A549 treated with RU486 at 1 μM for 4 hours (cell line): ENCODE results near the gene CEACAM18. TPM values are rescaled to one million over a fixed set of nuclear protein-coding genes. Genes with fewer than 3 reads are reported as not detected.

Experiments used
- total RNA-seq: library from RNA; stranded (reverse); fragments of 200-300 nt; extraction: Qiagen RNA extraction; gene quantifications from 5 replicates; pipeline ENCODE4 v1.2.3, GENCODE V29; 2022; ENCODE audit warnings: low read depth

The CEACAM18 gene
- total RNA-seq: not detected in 5 replicates

GRCh38 chr19:51478381-51479234 lies at the start of gene CEACAM18:
Gene CEACAM18, plus strand, starts transcription at chr19:51478539.

GRCh38 chr19:51458051-51458645 lies 20.2 kb upstream of the CEACAM18 start, which contains the start of gene SIGLEC8:
Gene SIGLEC8, minus strand, starts transcription at chr19:51458454. Its CDS starts 67 bp downstream, at chr19:51458387.

GRCh38 chr19:51501594-51502263 lies 23.4 kb downstream of the CEACAM18 start, which contains the start of gene SIGLEC12:
Gene SIGLEC12, minus strand, starts transcription at chr19:51501800. Its CDS starts 67 bp downstream, at chr19:51501733.

GRCh38 chr19:51531349-51532315 lies 53.3 kb downstream of the CEACAM18 start, which contains the start of gene SIGLEC6:
Gene SIGLEC6, minus strand, starts transcription at chr19:51531670. Its CDS starts 22 bp downstream, at chr19:51531648.

Other genes with a start within 250 kb of the CEACAM18 start
- not detected in 5 replicates for gene SIGLECL1, start 227.5 kb upstream of the CEACAM18 start, total RNA-seq
- 0.07 to 0.09 TPM in 2 of 5 replicates, not detected in the others for gene IGLON5, start 166.9 kb upstream of the CEACAM18 start, total RNA-seq
- 6.8 to 11.3 TPM (median 10.1 TPM) in 5 replicates for gene VSIG10L, start 136.4 kb upstream of the CEACAM18 start, total RNA-seq
- gene ETFB, start 112.2 kb upstream of the CEACAM18 start, total RNA-seq: 222 to 251 TPM (median 225 TPM) in 5 replicates
- gene CLDND2, start 109.5 kb upstream of the CEACAM18 start, total RNA-seq: 6.2 to 14.6 TPM (median 10.2 TPM) in 5 replicates
- not detected in 5 replicates for gene NKG7, start 105.9 kb upstream of the CEACAM18 start, total RNA-seq
- not detected in 5 replicates for gene LIM2, start 90.6 kb upstream of the CEACAM18 start, total RNA-seq
- gene C19orf84, start 87.9 kb upstream of the CEACAM18 start, total RNA-seq: not detected in 5 replicates
- not detected in 5 replicates for gene SIGLEC10, start 60.9 kb upstream of the CEACAM18 start, total RNA-seq
- gene SIGLEC8, start 20.1 kb upstream of the CEACAM18 start, total RNA-seq: not detected in 5 replicates
- not detected in 5 replicates for gene SIGLEC12, start 23.3 kb downstream of the CEACAM18 start, total RNA-seq
- not detected in 5 replicates for gene SIGLEC6, start 53.1 kb downstream of the CEACAM18 start, total RNA-seq
- gene ZNF175, start 92.7 kb downstream of the CEACAM18 start, total RNA-seq: 3.1 to 5.1 TPM (median 3.6 TPM) in 5 replicates
- gene SIGLEC5, start 151.9 kb downstream of the CEACAM18 start, total RNA-seq: 0.08 TPM in 1 of 5 replicates, not detected in the others
- 0.06 to 0.09 TPM in 2 of 5 replicates, not detected in the others for gene SIGLEC14, start 168.3 kb downstream of the CEACAM18 start, total RNA-seq
- gene SPACA6, start 214.8 kb downstream of the CEACAM18 start, total RNA-seq: 9.1 to 17.1 TPM (median 15.7 TPM) in 5 replicates
- not detected in 5 replicates for gene HAS1, start 245.5 kb downstream of the CEACAM18 start, total RNA-seq